PC-3 (cell line): ENCODE data around the gene DOCK1. TPM values are rescaled to one million over a fixed set of nuclear protein-coding genes. Genes with fewer than 3 reads are reported as not detected.

Experiments used
- ATAC-seq: fragments of 200-7000 bp; cut with Tn5 transposase; 2 replicates; pipeline ENCODE4 v1.9.1; 2020; ENCODE audit warnings: mild to moderate bottlenecking, moderate library complexity
- BruUV-seq: library from RNA; stranded (reverse); fragments of 400-500 nt; replicated peaks from 2 replicates; lab custom pipeline; 2021; lab: Mats Ljungman, UMichigan
- CTCF ChIA-PET: fragments of 300-600 bp; sonication (Branson Sonifier 250); formaldehyde crosslinking; loops from one replicate; lab custom pipeline; 2022; ENCODE audit warnings: antibody characterized with exemption; lab: Charles Lee
- POLR2A ChIA-PET: fragments of 300-600 bp; sonication (Branson Sonifier 250); formaldehyde crosslinking; loops from one replicate; lab custom pipeline; 2022; ENCODE audit warnings: antibody characterized with exemption; ENCODE audit not compliant: unreplicated experiment; lab: Charles Lee
- DNase-seq: peaks from one replicate; pipeline ENCODE4 v3.0.0-alpha.2; 2015
- H2AFZ ChIP-seq: fragments of 300-600 bp; sonication (generic); 2 replicates; pipeline ENCODE4 v1.6.0; 2016; ENCODE audit warnings: antibody characterized with exemption, low read length
- H3F3A ChIP-seq: fragments of 300-600 bp; sonication (generic); one replicate; pipeline ENCODE4 v1.6.0; 2017; ENCODE audit warnings: antibody characterized with exemption, low read length, control low read depth, mild to moderate bottlenecking; ENCODE audit not compliant: unreplicated experiment
- H3K27ac ChIP-seq: fragments of 300-600 bp; sonication (generic); 2 replicates; pipeline ENCODE4 v1.5.1; 2016; ENCODE audit warnings: mild to moderate bottlenecking, low read length
- H3K27me3 ChIP-seq: fragments of 300-600 bp; sonication (generic); 2 replicates; pipeline ENCODE4 v1.6.1; 2016; ENCODE audit warnings: low read length, mixed read lengths
- H3K36me3 ChIP-seq: fragments of 300-600 bp; sonication (generic); 2 replicates; pipeline ENCODE4 v1.6.1; 2016; ENCODE audit warnings: low read depth, mixed run types, low read length, mixed read lengths
- H3K4me1 ChIP-seq: fragments of 300-600 bp; sonication (generic); 2 replicates; pipeline ENCODE4 v1.5.1; 2016; ENCODE audit warnings: low read length; ENCODE audit not compliant: insufficient read depth
- H3K4me2 ChIP-seq: fragments of 300-600 bp; sonication (generic); 2 replicates; pipeline ENCODE4 v1.6.0; 2016; ENCODE audit warnings: low read length
- H3K4me3 ChIP-seq: fragments of 300-600 bp; sonication (generic); 2 replicates; pipeline ENCODE4 v1.5.1; 2016; ENCODE audit warnings: mild to moderate bottlenecking, low read length, mixed read lengths
- H3K79me2 ChIP-seq: fragments of 300-600 bp; sonication (generic); 2 replicates; pipeline ENCODE4 v1.6.1; 2017; ENCODE audit warnings: low read length, mixed read lengths
- H3K9ac ChIP-seq: fragments of 300-600 bp; sonication (generic); 2 replicates; pipeline ENCODE4 v1.6.0; 2016; ENCODE audit warnings: mild to moderate bottlenecking, low read length
- H3K9me2 ChIP-seq: fragments of 300-600 bp; sonication (generic); replicated peaks from 2 replicates; pipeline ENCODE4 v1.6.1; 2016; ENCODE audit warnings: mixed run types, low read length, mixed read lengths
- H3K9me3 ChIP-seq: fragments of 300-600 bp; sonication (generic); 2 replicates; pipeline ENCODE4 v1.6.1; 2016; ENCODE audit warnings: low read length, mixed read lengths
- H4K20me1 ChIP-seq: fragments of 300-600 bp; sonication (generic); 2 replicates; pipeline ENCODE4 v1.6.1; 2016; ENCODE audit warnings: low read length, mixed read lengths
- CTCF ChIP-seq: fragments of 300-600 bp; sonication (generic); conservative IDR thresholded peaks from 2 replicates; pipeline ENCODE4 v1.5.1; 2017; ENCODE audit warnings: antibody characterized with exemption, low read depth, mild to moderate bottlenecking, low read length
- EZH2 ChIP-seq: fragments of 300-600 bp; sonication (generic); IDR thresholded peaks from one replicate; pipeline ENCODE4 v1.6.1; 2017; ENCODE audit warnings: antibody characterized with exemption, mild to moderate bottlenecking, low read length; ENCODE audit not compliant: unreplicated experiment
- EZH2phosphoT487 ChIP-seq: fragments of 300-600 bp; sonication (generic); IDR thresholded peaks from 2 replicates; pipeline ENCODE4 v1.6.1; 2018; ENCODE audit warnings: mild to moderate bottlenecking, antibody characterized with exemption, low read length, borderline replicate concordance
- intact Hi-C: fragments of 100-400 bp; cut with micrococcal nuclease; formaldehyde crosslinking; loops from 2 replicates; pipeline ENCODE4 v1.9.0; 2023
- total RNA-seq: library from RNA; depleted of rRNA; stranded (reverse); fragments of >200 nt; gene quantifications from 2 replicates; pipeline ENCODE4 v1.2.3, GENCODE V29; 2014

Gene DOCK1
- total RNA-seq, 1 experiment from 2014 or later, result 34.3 TPM

- H3K27me3 ChIP-seq, result no peaks in the 10 kb centered on the region
- no peak overlapping the region for H3K9ac ChIP-seq
- no peak overlapping the region for H3K4me2 ChIP-seq
- H3K4me1 ChIP-seq, result no peaks in the 10 kb centered on the region
- no peak for ATAC-seq
- no peaks in the 10 kb centered on the region for H3K9me3 ChIP-seq
- H3K4me3 ChIP-seq, result no peak overlapping the region
- ChIA-PET POLR2A (no interaction called here), CTCF (no interaction called here)
- no TSS peak for BruUV-seq
- H2AFZ ChIP-seq, result no peak overlapping the region
- no peak for TF ChIP-seq CTCF
- no peak for TF ChIP-seq EZH2
- TF ChIP-seq EZH2phosphoT487, result no peak
- no peaks in the 10 kb centered on the region for H3K9me2 ChIP-seq
- intact Hi-C loops, result no loop called here
- no peaks in the 10 kb centered on the region for H3K36me3 ChIP-seq
- H4K20me1 ChIP-seq, result no peaks in the 10 kb centered on the region
- H3K79me2 ChIP-seq, result no peaks in the 10 kb centered on the region
- no peak for DNase-seq
- H3K27ac ChIP-seq, result no peak overlapping the region
- H3F3A ChIP-seq, result no peaks in the 10 kb centered on the region
Observed at GRCh38 chr10:127402596-127403409, 497.6 kb downstream of the DOCK1 start.

- Histone ChIP-seq H4K20me1 (no peaks in the 10 kb centered on the region), H3K9me2 (no peaks in the 10 kb centered on the region), H3K27ac (no peak overlapping the region), H3K36me3 (no peaks in the 10 kb centered on the region), H3K27me3 (no peaks in the 10 kb centered on the region), H3K4me1 (no peaks in the 10 kb centered on the region), H3K4me3 (no peak overlapping the region), H3F3A (no peaks in the 10 kb centered on the region), H3K79me2 (no peaks in the 10 kb centered on the region), H3K4me2 (no peak overlapping the region), H2AFZ (no peak overlapping the region), H3K9ac (no peak overlapping the region), H3K9me3 (no peaks in the 10 kb centered on the region)
- ChIA-PET POLR2A (no interaction called here), CTCF (no interaction called here)
- no peak for DNase-seq
- TF ChIP-seq CTCF, result no peak
- TF ChIP-seq EZH2phosphoT487, result no peak
- no peak for TF ChIP-seq EZH2
- ATAC-seq, result no peak
- BruUV-seq, result no TSS peak
- intact Hi-C loops, result no loop called here
Observed at GRCh38 chr10:127405221-127405620, 500.0 kb downstream of the DOCK1 start.

- Histone ChIP-seq H3F3A (no peaks in the 10 kb centered on the region), H3K4me1 (no peaks in the 10 kb centered on the region)
Observed at GRCh38 chr10:127406018-127406550, 500.9 kb downstream of the DOCK1 start.

More at GRCh38 chr10:127406018-127406550, 500.9 kb downstream of the DOCK1 start:
- TF ChIP-seq EZH2 (no peak), EZH2phosphoT487 (no peak), CTCF (no peak)
- Histone ChIP-seq H3K4me2 (no peak overlapping the region), H3K9ac (no peak overlapping the region), H2AFZ (no peak overlapping the region), H3K27ac (no peak overlapping the region), H3K9me3 (no peaks in the 10 kb centered on the region), H3K79me2 (no peaks in the 10 kb centered on the region), H3K27me3 (no peaks in the 10 kb centered on the region), H3K4me3 (no peak overlapping the region), H3K36me3 (no peaks in the 10 kb centered on the region), H3K9me2 (no peaks in the 10 kb centered on the region), H4K20me1 (no peaks in the 10 kb centered on the region)
- POLR2A ChIA-PET, result no interaction called here
- ATAC-seq, result no peak
- intact Hi-C loops, result no loop called here
- no TSS peak for BruUV-seq
- DNase-seq, result no peak
- CTCF ChIA-PET, result no interaction called here
